Dermis microvascular lymphatic vessel endothelial cell (primary cell): ENCODE data around the gene TLR8. TPM values are rescaled to one million over a fixed set of nuclear protein-coding genes. Genes with fewer than 3 reads are reported as not detected.
"Not testable (repeated sequence)": the region's sequence is repeated elsewhere in the genome, so short reads cannot be mapped to it uniquely, and the experiment has no call there.

Experiments used
- DNase-seq, 2 donors: peaks; one replicate each; pipeline versions ENCODE4 v3.0.0 to v3.0.0-alpha.2; 2010; ENCODE audit warnings: low read depth in 2 of 2
- total RNA-seq: library from RNA; depleted of rRNA; stranded (reverse); fragments of >200 nt; gene quantifications from 2 replicates; pipeline ENCODE4 v1.2.1, GENCODE V29; 2014

The TLR8 gene
- total RNA-seq, 1 donor from 2014 or later, result not detected

GRCh38 chrX:12896935-12897334, 9.5 kb upstream of the TLR8 start:
- no peak for DNase-seq

GRCh38 chrX:12898073-12898472, 8.3 kb upstream of the TLR8 start:
- no peak for DNase-seq

- no peak for DNase-seq
Observed at GRCh38 chrX:12899506-12899905, 6.9 kb upstream of the TLR8 start.

GRCh38 chrX:12901486-12901885, 4.9 kb upstream of the TLR8 start:
- DNase-seq, result peak; percentile 18 to 51

GRCh38 chrX:12903646-12904045, 2.8 kb upstream of the TLR8 start:
- DNase-seq, result no peak

- no peak for DNase-seq
Observed at GRCh38 chrX:12910423-12911121, 4.2 kb downstream of the TLR8 start.

- DNase-seq, result no peak
Observed at GRCh38 chrX:12911122-12911470, 4.7 kb downstream of the TLR8 start.

- DNase-seq, result no peak
Observed at GRCh38 chrX:12912791-12913482, 6.5 kb downstream of the TLR8 start.

GRCh38 chrX:12917753-12918152, 11.3 kb downstream of the TLR8 start:
- no peak for DNase-seq

- no peak for DNase-seq
Observed at GRCh38 chrX:12919051-12919450, 12.6 kb downstream of the TLR8 start.

GRCh38 chrX:12919620-12920019, 13.2 kb downstream of the TLR8 start:
- DNase-seq, result no peak

- no peak for DNase-seq
Observed at GRCh38 chrX:12920990-12921389, 14.6 kb downstream of the TLR8 start.

GRCh38 chrX:12921886-12922598, 15.6 kb downstream of the TLR8 start:
- DNase-seq, result no peak

GRCh38 chrX:12922599-12922919, 16.1 kb downstream of the TLR8 start:
- no peak for DNase-seq

GRCh38 chrX:12929701-12930100, 23.3 kb downstream of the TLR8 start:
- no peak for DNase-seq

GRCh38 chrX:12930150-12930549, 23.7 kb downstream of the TLR8 start:
- no peak for DNase-seq

GRCh38 chrX:12932244-12932643, 25.8 kb downstream of the TLR8 start:
- no peak for DNase-seq

GRCh38 chrX:12934850-12935249, 28.4 kb downstream of the TLR8 start:
- DNase-seq, result no peak

- DNase-seq, result no peak
Observed at GRCh38 chrX:12936947-12937346, 30.5 kb downstream of the TLR8 start.

GRCh38 chrX:12940471-12940870, 34.1 kb downstream of the TLR8 start:
- DNase-seq, result not testable (repeated sequence)

- not testable (repeated sequence) for DNase-seq
Observed at GRCh38 chrX:12943592-12943991, 37.2 kb downstream of the TLR8 start.

GRCh38 chrX:12944452-12944851, 38.0 kb downstream of the TLR8 start:
- not testable (repeated sequence) for DNase-seq

- DNase-seq, result no peak
Observed at GRCh38 chrX:12945494-12945893, 39.1 kb downstream of the TLR8 start.
